HepG2 (cell line): ENCODE measurements around the gene ZNF747. TPM values are rescaled to one million over a fixed set of nuclear protein-coding genes. Genes with fewer than 3 reads are reported as not detected.

Source experiments
- BRD4 ChIP-seq: sonication (generic); formaldehyde crosslinking; IDR thresholded peaks from 2 replicates; pipeline ENCODE4 v1.4.0; 2020; ENCODE audit warnings: missing genetic modification reagents
- DPF2 ChIP-seq: sonication (generic); formaldehyde crosslinking; IDR thresholded peaks from 2 replicates; pipeline ENCODE4 v1.4.0; 2020; ENCODE audit warnings: mild to moderate bottlenecking, low read depth, missing genetic modification reagents, borderline replicate concordance
- ELF4 ChIP-seq: sonication (generic); formaldehyde crosslinking; IDR thresholded peaks from 2 replicates; pipeline ENCODE4 v1.5.0; 2020; ENCODE audit warnings: missing genetic modification reagents, mild to moderate bottlenecking, moderate library complexity, borderline replicate concordance
- FOXP1 ChIP-seq, 2 experiments: fragments of 450-650 bp in 1 of 2; IDR thresholded peaks; 2 replicates each; pipeline ENCODE4 v1.6.1; 2017 to 2018; ENCODE audit warnings: antibody characterized with exemption in 1 of 2
- IKZF1 ChIP-seq: fragments of 450-650 bp; IDR thresholded peaks from 2 replicates; pipeline ENCODE4 v1.7.1; 2016
- IRF2 ChIP-seq: IDR thresholded peaks from 2 replicates; pipeline ENCODE4 v1.6.1; 2018; ENCODE audit warnings: missing genetic modification reagents, missing compliant biosample characterization
- ISL2 ChIP-seq: sonication (generic); formaldehyde crosslinking; IDR thresholded peaks from 2 replicates; pipeline ENCODE4 v1.5.0; 2020; ENCODE audit warnings: missing genetic modification reagents
- MEF2D ChIP-seq: sonication (generic); formaldehyde crosslinking; IDR thresholded peaks from 2 replicates; pipeline ENCODE4 v1.5.1; 2020; ENCODE audit warnings: mild to moderate bottlenecking, missing genetic modification reagents
- MIER2 ChIP-seq: IDR thresholded peaks from 2 replicates; pipeline ENCODE4 v1.6.1; 2016; ENCODE audit warnings: missing biosample characterization, missing genetic modification reagents
- NR2C2 ChIP-seq: sonication (generic); formaldehyde crosslinking; IDR thresholded peaks from 2 replicates; pipeline ENCODE4 v1.4.0; 2020; ENCODE audit warnings: missing genetic modification reagents, mild to moderate bottlenecking, moderate library complexity, borderline replicate concordance
- RBFOX2 ChIP-seq: fragments of 200-400 bp; formaldehyde crosslinking; IDR thresholded peaks from 2 replicates; pipeline ENCODE4 v1.6.1; 2017; ENCODE audit warnings: low read depth, mild to moderate bottlenecking, low read length
- RFX5 ChIP-seq: IDR thresholded peaks from 2 replicates; pipeline ENCODE4 v1.6.1; 2011; ENCODE audit warnings: low read depth, low read length, improper control_type of control experiment
- SRY ChIP-seq: sonication (generic); formaldehyde crosslinking; IDR thresholded peaks from 2 replicates; pipeline ENCODE4 v1.8.0; 2022; ENCODE audit warnings: mild to moderate bottlenecking, missing genetic modification reagents
- TAF1 ChIP-seq: sonication (generic); formaldehyde crosslinking; IDR thresholded peaks from 2 replicates; pipeline ENCODE4 v1.4.0; 2020; ENCODE audit warnings: missing genetic modification reagents
- TCF12 ChIP-seq, 2 experiments: fragments of 450-650 bp in 1 of 2; sonication (generic) in 1 of 2; formaldehyde crosslinking in 1 of 2; IDR thresholded peaks; 2 replicates each; pipeline versions ENCODE4 v1.6.1 to v1.8.0; 2017 to 2022; ENCODE audit warnings: antibody characterized with exemption in 1 of 2, mild to moderate bottlenecking in 1 of 2, missing genetic modification reagents in 1 of 2, moderate library complexity in 1 of 2
- TCF7L2 ChIP-seq: IDR thresholded peaks from 2 replicates; pipeline ENCODE4 v1.6.1; 2011; ENCODE audit warnings: mild to moderate bottlenecking, low read depth, low read length, moderate library complexity
- YEATS2 ChIP-seq: sonication (generic); formaldehyde crosslinking; IDR thresholded peaks from 2 replicates; pipeline ENCODE4 v1.4.0; 2020; ENCODE audit warnings: missing genetic modification reagents, borderline replicate concordance
- ZBTB7B ChIP-seq: sonication (generic); formaldehyde crosslinking; IDR thresholded peaks from 2 replicates; pipeline ENCODE4 v1.4.0; 2020; ENCODE audit warnings: missing genetic modification reagents
- ZFY ChIP-seq: sonication (generic); formaldehyde crosslinking; IDR thresholded peaks from 2 replicates; pipeline ENCODE4 v1.4.0; 2020; ENCODE audit warnings: missing genetic modification reagents
- ZMYM3 ChIP-seq: sonication (generic); formaldehyde crosslinking; IDR thresholded peaks from 2 replicates; pipeline ENCODE4 v1.5.1; 2020; ENCODE audit warnings: mild to moderate bottlenecking, missing genetic modification reagents
- ZNF136 ChIP-seq: sonication (generic); formaldehyde crosslinking; IDR thresholded peaks from 2 replicates; pipeline ENCODE4 v1.8.1; 2022; ENCODE audit warnings: low read depth, mild to moderate bottlenecking, moderate library complexity, missing genetic modification reagents
- ZNF430 ChIP-seq: sonication (generic); formaldehyde crosslinking; IDR thresholded peaks from 2 replicates; pipeline ENCODE4 v1.9.0; 2021; ENCODE audit warnings: mild to moderate bottlenecking, missing genetic modification reagents
- ZNF678 ChIP-seq: sonication (generic); formaldehyde crosslinking; IDR thresholded peaks from 2 replicates; pipeline ENCODE4 v1.4.0; 2020; ENCODE audit warnings: mild to moderate bottlenecking, missing genetic modification reagents
- ZNF724P ChIP-seq: sonication (generic); formaldehyde crosslinking; IDR thresholded peaks from 2 replicates; pipeline ENCODE4 v1.8.0; 2022; ENCODE audit warnings: missing genetic modification reagents, borderline replicate concordance
- polyA plus RNA-seq, 8 experiments: library from polyadenylated mRNA; depleted of rRNA in 3 of 8; stranded (reverse) in 7 of 8; unstranded in 1 of 8; fragments of >200 nt; fragmentation: Illumina TruSeq in 4 of 8; extraction: Trizol in 4 of 8; gene quantifications; 2 replicates each; pipeline versions ENCODE4 v1.2.1 to v1.2.3, GENCODE V29; 2011 to 2016; ENCODE audit warnings: low read depth in 4 of 8, missing spikeins in 1 of 8, mixed read lengths in 1 of 8; ENCODE audit not compliant: insufficient read depth in 1 of 8
- total RNA-seq, 5 experiments: library from RNA; depleted of rRNA; stranded (reverse); fragments of >200 nt; fragmentation: Illumina TruSeq; extraction: Trizol; gene quantifications; 2 replicates each; pipeline ENCODE4 v1.2.3, GENCODE V29; 2016; ENCODE audit warnings: low read depth in 1 of 5
- TF ChIP-seq, protein P1 (sequence below): sonication (generic); formaldehyde crosslinking; IDR thresholded peaks from 2 replicates; pipeline ENCODE4 v1.4.0; 2020; ENCODE audit warnings: missing genetic modification reagents, borderline replicate concordance
- TF ChIP-seq, protein P2 (sequence below): sonication (generic); formaldehyde crosslinking; IDR thresholded peaks from 2 replicates; pipeline ENCODE4 v1.5.0; 2020; ENCODE audit warnings: missing genetic modification reagents, mild to moderate bottlenecking, borderline replicate concordance
- TF ChIP-seq, protein P3 (sequence below): sonication (generic); formaldehyde crosslinking; IDR thresholded peaks from 2 replicates; pipeline ENCODE4 v1.4.0; 2020; ENCODE audit warnings: missing genetic modification reagents
- TF ChIP-seq, protein P4 (sequence below): sonication (generic); formaldehyde crosslinking; IDR thresholded peaks from 2 replicates; pipeline ENCODE4 v1.8.0; 2023; ENCODE audit warnings: mild to moderate bottlenecking, missing genetic modification reagents

Gene ZNF747
- total and polyA plus RNA-seq, 2 of the 13 experiments (the other 11 are each of a cell fraction or from before 2014, with no cell fraction given), result 7.2 to 10.2 TPM

GRCh38 chr16:30526823-30527634, 7.6 kb downstream of the ZNF747 start (continued):
- TF ChIP-seq, protein P1, sequence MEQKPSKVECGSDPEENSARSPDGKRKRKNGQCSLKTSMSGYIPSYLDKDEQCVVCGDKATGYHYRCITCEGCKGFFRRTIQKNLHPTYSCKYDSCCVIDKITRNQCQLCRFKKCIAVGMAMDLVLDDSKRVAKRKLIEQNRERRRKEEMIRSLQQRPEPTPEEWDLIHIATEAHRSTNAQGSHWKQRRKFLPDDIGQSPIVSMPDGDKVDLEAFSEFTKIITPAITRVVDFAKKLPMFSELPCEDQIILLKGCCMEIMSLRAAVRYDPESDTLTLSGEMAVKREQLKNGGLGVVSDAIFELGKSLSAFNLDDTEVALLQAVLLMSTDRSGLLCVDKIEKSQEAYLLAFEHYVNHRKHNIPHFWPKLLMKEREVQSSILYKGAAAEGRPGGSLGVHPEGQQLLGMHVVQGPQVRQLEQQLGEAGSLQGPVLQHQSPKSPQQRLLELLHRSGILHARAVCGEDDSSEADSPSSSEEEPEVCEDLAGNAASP (CRISPR knock-in tag), result 0 out of 2 replicates have a peak, but pooled peaks have one; percentile 23
- TF ChIP-seq ELF4 (CRISPR knock-in tag), result no peak
- TF ChIP-seq, protein P2, sequence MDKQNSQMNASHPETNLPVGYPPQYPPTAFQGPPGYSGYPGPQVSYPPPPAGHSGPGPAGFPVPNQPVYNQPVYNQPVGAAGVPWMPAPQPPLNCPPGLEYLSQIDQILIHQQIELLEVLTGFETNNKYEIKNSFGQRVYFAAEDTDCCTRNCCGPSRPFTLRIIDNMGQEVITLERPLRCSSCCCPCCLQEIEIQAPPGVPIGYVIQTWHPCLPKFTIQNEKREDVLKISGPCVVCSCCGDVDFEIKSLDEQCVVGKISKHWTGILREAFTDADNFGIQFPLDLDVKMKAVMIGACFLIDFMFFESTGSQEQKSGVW (CRISPR knock-in tag), result no peak; the same call in 1 of the 2 replicates
- peak; percentile 65 for TF ChIP-seq ZFY (CRISPR knock-in tag)
- peak; percentile 62; the same call in 1 of the 2 replicates for TF ChIP-seq IRF2 (CRISPR knock-in tag)
- peak; percentile 50; the same call in 1 of the 2 replicates for TF ChIP-seq ZBTB7B
- TF ChIP-seq ISL2, result peak; percentile 44; the same call in 1 of the 2 replicates
- no peak; the same call in 1 of the 2 replicates for TF ChIP-seq ZNF724P (CRISPR knock-in tag)
- peak; percentile 94 for TF ChIP-seq RBFOX2
- TF ChIP-seq RFX5, result peak; percentile 42; the same call in 1 of the 2 replicates
- no peak for TF ChIP-seq TCF7L2
- TF ChIP-seq, protein P3, sequence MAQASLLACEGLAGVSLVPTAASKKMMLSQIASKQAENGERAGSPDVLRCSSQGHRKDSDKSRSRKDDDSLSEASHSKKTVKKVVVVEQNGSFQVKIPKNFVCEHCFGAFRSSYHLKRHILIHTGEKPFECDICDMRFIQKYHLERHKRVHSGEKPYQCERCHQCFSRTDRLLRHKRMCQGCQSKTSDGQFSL (CRISPR knock-in tag), result peak; percentile 94
- no peak for TF ChIP-seq BRD4 (CRISPR knock-in tag)
- peak; percentile 68 for TF ChIP-seq SRY (CRISPR knock-in tag)
- TF ChIP-seq ZMYM3 (CRISPR knock-in tag), result no peak; the same call in 1 of the 2 replicates
- peak; percentile 84 for TF ChIP-seq NR2C2
- TF ChIP-seq MIER2 (CRISPR knock-in tag), result no peak; the same call in 1 of the 2 replicates
- no peak for TF ChIP-seq FOXP1 (IDR thresholded peaks at IDR 0.05)
- TF ChIP-seq FOXP1 (CRISPR knock-in tag; IDR thresholded peaks at IDR 0.05), result no peak
- peak; percentile 71 for TF ChIP-seq TAF1 (CRISPR knock-in tag)
- peak; percentile 36; the same call in 1 of the 2 replicates for TF ChIP-seq MEF2D (CRISPR knock-in tag)
- TF ChIP-seq TCF12 (IDR thresholded peaks at IDR 0.05), result no peak
- no peak; the same call in 1 of the 2 replicates for TF ChIP-seq TCF12 (CRISPR knock-in tag; IDR thresholded peaks at IDR 0.05)
- peak; percentile 26; the same call in 1 of the 2 replicates for TF ChIP-seq ZNF678
- no peak for TF ChIP-seq DPF2 (CRISPR knock-in tag)
- TF ChIP-seq IKZF1, result no peak
- 0 out of 2 replicates have a peak, but pooled peaks have one; percentile 73 for TF ChIP-seq ZNF136 (CRISPR knock-in tag)
- 0 out of 2 replicates have a peak, but pooled peaks have one; percentile 52 for TF ChIP-seq ZNF430 (CRISPR knock-in tag)
- TF ChIP-seq YEATS2 (CRISPR knock-in tag), result peak; percentile 61; the same call in 1 of the 2 replicates
- TF ChIP-seq, protein P4, sequence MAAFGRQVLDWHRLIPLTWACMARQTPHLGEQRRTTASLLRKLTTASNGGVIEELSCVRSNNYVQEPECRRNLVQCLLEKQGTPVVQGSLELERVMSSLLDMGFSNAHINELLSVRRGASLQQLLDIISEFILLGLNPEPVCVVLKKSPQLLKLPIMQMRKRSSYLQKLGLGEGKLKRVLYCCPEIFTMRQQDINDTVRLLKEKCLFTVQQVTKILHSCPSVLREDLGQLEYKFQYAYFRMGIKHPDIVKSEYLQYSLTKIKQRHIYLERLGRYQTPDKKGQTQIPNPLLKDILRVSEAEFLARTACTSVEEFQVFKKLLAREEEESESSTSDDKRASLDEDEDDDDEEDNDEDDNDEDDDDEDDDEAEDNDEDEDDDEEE (CRISPR knock-in tag), result peak; percentile 94
